Anterior cingulate cortex (tissue), 58 donors: ENCODE measurements around the gene NES.

ENCODE experiments used
- DNase-seq, 58 donors: peaks; one replicate each; lab custom pipeline; 2025; lab: John Stamatoyannopoulos, UW

NES gene, protein sequence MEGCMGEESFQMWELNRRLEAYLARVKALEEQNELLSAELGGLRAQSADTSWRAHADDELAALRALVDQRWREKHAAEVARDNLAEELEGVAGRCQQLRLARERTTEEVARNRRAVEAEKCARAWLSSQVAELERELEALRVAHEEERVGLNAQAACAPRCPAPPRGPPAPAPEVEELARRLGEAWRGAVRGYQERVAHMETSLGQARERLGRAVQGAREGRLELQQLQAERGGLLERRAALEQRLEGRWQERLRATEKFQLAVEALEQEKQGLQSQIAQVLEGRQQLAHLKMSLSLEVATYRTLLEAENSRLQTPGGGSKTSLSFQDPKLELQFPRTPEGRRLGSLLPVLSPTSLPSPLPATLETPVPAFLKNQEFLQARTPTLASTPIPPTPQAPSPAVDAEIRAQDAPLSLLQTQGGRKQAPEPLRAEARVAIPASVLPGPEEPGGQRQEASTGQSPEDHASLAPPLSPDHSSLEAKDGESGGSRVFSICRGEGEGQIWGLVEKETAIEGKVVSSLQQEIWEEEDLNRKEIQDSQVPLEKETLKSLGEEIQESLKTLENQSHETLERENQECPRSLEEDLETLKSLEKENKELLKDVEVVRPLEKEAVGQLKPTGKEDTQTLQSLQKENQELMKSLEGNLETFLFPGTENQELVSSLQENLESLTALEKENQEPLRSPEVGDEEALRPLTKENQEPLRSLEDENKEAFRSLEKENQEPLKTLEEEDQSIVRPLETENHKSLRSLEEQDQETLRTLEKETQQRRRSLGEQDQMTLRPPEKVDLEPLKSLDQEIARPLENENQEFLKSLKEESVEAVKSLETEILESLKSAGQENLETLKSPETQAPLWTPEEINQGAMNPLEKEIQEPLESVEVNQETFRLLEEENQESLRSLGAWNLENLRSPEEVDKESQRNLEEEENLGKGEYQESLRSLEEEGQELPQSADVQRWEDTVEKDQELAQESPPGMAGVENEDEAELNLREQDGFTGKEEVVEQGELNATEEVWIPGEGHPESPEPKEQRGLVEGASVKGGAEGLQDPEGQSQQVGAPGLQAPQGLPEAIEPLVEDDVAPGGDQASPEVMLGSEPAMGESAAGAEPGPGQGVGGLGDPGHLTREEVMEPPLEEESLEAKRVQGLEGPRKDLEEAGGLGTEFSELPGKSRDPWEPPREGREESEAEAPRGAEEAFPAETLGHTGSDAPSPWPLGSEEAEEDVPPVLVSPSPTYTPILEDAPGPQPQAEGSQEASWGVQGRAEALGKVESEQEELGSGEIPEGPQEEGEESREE (N-terminal part only)

DNA sequence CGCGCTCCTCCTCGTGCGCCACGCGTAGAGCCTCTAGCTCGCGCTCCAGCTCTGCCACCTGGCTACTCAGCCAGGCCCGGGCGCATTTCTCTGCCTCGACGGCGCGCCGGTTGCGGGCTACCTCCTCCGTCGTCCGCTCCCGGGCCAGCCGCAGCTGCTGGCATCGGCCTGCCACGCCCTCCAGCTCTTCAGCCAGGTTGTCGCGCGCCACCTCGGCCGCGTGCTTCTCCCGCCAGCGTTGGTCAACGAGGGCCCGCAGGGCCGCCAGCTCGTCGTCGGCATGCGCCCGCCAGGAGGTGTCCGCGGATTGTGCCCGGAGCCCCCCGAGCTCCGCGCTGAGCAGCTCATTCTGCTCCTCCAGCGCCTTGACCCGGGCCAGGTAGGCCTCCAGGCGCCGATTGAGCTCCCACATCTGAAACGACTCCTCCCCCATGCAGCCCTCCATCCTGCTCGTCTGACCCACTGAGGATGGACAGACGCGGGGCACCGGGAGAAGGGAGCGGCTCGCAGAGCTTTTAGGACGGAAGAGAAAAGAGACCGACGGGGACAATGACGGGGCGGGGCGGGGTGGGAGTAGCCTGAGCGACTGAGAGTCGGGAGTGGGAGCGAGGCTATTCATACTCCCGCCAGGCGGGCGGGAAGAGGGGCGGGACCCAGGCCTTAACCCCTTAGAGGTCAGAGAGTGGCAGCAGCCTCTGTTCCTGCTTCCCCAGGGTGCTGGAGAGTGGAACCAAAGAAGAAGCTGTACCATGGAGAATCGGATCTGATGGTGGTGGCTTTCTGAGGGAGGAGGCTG, at the start of gene NES:
Gene NES (minus strand): TSS at position 588 of the 796 bp plus-strand sequence. CDS start 143 bp downstream, at position 445.
- DNase-seq: peak in 36 of 58 donors; percentile 7 to 58 (median 35)

DNA sequence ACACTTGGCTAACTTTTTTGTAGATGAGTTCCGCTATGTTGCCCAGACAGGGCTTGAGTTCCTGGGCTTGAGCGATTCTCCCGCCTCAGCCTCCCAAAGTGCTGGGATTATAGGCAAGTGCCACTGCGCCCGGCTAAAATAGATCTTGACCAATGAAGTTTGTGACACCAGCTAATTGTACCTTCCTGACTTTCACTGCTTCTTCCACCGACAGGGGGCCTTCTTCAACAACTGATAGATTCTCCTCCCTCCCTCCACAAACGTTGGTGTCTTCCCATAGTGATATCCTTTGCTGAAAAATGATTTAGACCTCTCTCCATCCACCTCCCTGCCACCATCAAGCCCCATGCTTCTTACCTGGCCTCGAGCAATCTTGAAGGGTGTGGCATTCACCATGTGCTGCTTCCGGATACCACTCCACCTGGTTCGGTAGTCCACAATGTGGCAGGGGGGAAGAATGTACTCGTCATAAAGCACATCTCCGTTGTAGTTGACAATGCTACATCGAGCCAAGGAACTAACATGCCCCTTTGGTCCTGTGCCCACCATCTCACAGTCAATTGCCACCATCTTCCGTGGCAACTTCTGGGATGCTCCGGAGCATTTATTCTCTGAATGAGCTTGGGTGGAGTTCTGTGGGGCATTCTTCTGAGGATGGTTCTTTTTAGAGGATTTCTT, 49.5 kb upstream of the NES start:
- peak in 7 of 58 donors; percentile 8 to 26 (median 15) for DNase-seq

DNA sequence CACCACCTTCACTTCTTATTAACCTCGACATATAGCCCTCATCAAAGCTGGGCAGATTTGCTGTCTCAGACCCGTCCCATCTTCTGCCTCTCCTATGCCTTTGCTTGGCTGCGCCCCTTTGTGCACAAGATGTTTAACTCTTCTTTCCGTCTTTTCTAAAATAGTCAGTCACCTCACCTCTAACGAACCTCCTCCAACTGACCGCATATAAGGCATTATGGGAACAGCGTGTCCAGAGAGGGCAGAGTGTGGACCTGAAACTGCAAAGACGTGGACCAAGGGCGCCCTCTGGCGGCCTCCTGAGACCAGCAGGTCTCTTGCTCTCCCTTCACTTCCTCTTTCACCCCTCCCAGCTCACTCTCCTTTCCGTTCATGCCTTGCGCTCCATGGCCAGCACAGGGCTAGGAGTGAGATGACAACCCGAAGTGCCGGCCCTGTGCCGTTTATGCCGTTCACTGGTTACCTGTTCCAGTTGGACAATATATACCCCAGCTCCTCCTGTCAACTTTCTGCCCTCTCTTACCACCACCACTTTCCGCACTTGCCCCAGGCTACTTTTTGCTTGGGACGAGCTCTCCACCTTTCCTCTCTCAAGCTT, 48.6 kb upstream of the NES start:
- DNase-seq: peak in 55 of 58 donors; percentile 29 to 92 (median 70)

DNA sequence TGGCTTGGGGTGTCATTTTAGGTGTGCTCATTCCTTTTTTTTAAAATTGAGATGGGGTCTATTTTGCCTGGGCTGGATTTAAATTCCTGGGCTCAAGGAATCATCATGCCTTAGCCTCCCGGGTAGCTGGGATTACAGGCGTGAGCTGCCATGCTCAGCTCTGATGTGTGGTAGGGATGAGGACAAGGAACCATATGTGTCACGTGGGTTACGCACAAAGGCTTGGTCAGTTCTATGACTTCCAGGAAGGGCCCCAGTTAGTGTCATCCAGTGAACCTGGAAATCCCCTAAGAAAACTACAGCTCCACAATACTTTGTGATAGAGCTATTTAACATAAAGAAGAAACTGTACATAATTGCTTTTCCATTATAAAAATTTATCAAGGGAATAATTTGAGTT, 44.3 kb upstream of the NES start:
- no peak for DNase-seq

DNA sequence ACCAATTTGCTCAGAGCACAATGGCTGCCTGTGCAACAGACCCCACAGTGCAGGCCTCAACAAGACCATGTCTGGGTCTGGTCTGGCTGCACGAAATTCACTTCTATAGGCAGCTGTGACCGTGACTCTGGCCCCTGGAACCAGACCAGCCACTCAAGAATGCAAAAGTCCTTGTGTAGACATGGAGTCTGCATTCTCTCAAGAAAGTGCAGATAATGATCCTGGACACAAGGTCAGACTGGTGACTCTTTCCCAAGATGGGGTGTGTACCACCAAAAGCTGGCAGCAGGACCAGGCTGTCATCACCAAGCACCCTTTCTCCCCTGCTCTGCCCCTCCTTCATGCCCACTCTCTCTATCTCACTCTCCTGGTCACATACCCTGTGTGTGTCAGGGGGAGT, 43.9 kb upstream of the NES start:
- no peak for DNase-seq

DNA sequence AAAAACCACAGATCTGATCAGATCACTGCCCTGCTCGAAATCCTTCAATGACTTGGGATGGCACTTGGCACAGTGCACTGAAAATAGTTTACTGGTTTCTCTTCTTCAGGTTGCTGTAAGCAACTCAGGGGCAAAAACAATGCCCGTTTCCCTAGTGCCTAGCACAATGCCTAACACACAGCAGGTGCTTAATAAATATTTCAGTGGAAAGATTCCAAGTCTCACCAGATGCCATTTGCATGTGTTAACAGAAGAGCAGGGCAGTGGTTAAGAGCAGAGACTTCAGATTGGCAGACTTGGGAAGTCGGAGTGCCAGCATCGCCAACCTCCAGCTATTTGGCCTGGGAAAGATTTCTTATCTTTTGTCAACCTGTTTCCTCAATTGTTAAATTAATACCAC, 40.1 kb upstream of the NES start:
- DNase-seq: no peak

DNA sequence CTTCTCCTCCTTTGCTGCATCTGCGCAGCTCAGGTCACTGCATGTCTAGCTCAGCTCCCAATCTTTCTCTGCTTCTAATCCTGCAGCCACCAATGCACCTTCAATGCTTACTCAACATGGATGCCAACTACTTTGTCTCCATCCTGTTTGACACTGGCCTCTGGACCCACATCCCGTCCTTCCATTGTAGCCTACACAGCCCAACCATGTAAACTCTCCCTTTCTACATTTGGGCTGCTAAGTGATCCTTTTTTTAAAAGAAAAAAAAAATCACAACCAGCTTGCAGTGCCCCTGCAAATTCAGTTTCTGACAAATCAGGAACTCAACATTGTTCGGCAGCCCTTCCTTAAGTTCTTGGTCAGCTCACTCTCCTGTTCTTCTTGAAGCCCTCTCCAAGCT, 37.6 kb upstream of the NES start:
- no peak for DNase-seq

DNA sequence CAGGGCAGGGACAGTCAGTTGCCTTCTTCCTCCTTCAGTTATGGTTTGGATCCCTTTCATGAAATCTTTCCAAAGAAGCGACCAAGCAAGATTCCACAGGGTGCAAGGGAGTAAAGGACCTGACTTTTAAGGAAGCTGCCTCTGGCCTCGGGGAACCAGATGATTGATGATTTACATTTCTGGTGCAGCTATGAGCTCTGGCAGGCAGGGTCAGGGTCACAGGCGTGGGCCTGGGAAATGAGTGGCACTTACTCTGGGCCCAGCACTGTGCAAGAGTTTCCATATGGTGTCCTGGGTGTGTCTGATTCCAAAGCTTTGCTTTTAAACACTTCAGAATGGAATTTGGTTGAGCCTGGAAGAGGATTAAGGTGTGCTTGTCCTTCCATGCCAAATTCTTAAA, 35.4 kb upstream of the NES start:
- DNase-seq: no peak

DNA sequence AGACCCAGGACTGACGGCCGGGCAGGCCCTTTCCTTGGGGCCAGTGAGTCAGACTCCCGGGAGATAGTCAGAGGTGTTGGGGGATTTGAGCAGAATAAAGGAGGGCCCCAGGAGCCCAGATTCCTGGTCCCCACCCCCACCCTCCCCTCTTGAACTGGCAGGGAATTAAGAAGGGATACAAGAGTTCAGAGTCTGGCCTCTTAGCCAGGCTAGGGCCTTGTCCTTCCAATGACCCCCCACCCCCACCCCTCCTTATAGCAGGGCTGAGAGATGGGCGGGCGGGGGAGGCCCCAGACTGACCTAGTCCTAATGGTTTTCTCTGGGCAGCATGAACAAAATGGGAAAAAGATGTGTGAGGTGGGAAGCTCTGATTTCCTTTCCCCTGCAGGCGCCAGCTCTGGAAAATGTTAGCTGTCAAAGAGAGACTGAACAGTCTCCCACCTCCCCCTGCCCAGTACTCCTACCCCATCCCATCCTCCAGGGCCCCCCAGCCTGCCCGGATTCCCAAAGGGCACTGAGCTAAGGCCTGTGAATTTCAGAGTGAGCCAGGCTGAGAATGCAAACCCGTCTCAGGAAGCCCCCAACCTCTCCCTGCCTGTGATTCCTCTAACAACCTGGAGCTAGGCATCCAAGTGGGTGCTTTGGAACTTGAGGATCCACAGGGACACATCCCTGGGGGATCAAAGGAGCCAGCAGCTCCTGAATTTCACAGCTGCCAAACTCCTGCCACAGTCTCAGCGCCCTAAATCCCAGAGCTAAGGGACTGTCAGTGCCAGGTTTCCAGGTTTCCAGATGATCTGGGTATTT, 34.0 kb upstream of the NES start:
- no peak for DNase-seq

DNA sequence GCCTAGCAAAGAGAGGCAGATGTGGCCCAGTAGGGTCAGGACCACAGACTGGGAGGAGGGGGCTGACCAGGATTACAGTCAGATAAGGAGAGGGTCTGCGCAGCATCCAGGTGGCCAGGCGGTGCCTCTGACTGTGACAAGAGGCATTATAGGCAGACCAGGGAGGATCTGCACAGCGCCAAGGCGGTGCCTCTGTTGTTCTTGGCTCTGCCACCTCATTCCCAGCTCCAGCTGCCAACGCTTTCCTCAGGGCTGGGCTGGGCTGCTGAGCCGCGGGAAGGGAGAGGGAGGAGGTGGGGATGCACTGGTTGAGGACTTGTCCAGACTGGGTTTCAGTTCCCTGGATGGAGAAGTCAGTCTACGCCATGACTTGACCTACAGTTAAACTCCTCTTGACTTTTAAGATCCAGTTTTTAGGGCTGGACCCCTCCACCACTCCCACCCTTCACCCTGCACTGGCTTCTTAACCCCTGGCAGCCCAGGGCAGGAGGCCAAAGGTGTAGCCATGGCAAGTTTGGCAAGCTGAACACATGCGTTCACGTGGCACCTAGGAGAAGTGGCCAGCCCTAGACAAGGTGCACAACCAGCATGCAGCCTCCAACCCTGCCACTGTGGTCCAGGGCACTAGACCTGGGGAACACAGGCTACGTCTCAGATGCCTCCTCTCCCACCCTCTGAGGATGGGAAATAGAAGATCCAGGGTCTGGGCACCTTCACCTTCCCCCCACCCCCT, 32.7 kb upstream of the NES start:
- peak in 42 of 58 donors; percentile 11 to 76 (median 34) for DNase-seq

DNA sequence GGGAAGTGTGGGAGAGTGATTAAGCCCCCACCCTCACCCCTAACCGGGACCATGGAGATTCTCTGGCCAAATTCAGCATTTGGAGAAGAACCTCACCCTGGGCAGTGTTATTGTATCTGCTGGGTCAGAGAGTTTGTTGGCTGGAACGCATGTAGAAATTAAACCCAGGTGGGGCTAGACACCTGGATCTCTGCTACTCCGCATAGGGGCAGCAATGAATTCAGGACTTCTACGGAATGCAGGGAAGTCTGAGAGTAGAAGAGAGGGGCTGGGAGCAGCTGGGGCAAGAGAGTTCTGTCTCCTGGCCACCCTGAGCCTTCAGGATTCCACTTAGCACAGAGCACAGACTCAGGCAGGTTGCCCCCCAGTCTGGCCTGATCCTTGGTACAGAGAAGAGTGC, 31.8 kb upstream of the NES start:
- no peak for DNase-seq

DNA sequence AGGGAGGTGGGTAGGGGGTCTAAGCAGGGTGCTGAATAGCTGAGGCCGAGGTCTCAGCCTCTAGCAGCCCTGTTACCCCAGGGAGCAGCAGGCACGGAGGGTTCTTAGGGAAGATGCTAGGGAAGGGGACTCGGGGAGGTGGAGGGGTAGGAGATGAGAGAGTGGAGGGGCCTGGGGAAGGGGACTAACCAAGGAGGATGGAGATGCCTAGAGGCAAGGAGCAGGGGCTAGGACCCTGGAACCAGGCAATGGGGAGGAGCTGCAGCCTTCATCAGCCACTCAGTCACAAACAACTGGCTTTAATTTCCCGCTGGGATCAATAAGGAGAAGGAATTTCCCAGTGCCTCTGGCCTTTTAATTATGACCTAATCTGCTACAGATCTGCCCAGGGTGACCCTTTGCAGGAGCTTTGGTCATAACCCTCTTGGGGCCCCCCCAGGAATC, 31.0 kb upstream of the NES start:
- no peak for DNase-seq

DNA sequence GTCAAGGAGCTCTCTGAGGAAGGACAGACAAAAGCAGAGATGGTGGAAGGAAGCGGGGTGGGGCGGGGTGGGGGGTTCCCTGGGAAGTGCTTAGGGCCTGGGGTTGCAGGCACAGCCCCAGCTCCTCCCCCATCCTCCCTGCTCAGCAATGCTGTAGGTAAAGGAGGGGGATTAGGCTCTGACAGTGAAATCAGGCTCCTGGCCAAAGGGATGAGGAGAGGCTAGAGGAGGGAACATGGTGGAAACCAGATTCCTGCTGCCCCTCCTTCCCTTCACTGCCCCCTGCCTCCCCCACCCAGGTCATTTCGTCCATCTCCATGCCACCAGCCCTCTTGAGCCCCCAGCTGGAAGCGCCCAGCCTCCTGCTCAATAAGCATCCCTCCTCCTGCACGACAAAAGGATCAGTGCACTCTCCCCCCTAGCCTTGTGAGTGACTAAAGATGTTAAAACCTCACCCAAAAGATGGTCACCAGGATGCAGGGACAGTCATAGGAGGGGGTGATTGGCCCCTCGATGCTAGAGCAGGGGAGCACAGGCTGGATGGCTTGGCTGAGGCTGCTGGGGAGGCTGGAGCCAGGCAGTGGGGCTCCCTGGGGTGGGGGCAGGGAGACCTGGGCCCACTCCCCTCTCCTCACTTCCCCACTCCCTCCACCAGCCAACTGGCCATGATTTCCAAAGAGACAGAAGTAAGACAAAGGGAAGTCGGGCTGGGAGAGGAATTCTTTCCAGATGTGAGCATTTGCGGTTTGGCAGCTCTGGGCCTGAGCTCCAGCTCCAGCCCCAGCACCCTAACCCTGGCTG, 30.4 kb upstream of the NES start:
- no peak for DNase-seq

DNA sequence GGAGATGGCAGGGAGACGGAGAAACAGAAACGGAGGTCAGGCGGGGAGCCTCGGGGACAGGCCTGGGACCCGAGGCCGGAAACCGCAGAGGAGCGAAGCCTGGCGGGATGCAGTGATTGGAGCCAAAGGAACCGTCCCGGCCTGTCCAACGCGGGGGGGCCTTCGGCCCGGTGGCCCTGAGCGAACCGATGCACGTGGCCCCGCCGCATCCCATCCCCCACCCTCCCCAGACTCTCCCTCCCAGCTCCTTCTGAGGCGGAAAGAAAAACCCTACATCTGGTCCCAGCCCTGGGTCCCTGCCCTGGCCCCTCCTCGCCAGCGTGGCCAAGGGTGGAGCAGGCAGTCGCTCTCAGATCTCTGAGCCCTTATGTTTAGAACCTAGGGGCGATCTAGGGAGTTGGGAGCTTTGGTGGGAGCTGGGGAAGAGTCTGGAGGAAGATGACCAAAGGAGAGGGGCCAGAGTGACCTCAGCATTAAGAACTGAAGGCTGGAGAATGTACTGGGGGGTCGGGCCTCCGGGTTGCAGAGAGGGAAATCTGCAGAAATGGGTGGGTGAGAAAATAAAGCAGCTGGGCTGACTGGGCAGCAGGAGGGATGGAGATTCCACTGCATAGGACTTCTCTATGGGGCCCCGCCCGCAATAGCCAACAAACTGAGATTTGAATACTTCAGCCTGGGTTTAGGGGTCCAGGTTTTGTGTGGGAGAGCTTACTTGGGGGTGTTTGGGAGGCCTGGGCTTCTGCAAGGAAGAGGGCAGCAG, 29.6 kb upstream of the NES start:
- peak in 24 of 58 donors; percentile 7 to 62 (median 24) for DNase-seq

DNA sequence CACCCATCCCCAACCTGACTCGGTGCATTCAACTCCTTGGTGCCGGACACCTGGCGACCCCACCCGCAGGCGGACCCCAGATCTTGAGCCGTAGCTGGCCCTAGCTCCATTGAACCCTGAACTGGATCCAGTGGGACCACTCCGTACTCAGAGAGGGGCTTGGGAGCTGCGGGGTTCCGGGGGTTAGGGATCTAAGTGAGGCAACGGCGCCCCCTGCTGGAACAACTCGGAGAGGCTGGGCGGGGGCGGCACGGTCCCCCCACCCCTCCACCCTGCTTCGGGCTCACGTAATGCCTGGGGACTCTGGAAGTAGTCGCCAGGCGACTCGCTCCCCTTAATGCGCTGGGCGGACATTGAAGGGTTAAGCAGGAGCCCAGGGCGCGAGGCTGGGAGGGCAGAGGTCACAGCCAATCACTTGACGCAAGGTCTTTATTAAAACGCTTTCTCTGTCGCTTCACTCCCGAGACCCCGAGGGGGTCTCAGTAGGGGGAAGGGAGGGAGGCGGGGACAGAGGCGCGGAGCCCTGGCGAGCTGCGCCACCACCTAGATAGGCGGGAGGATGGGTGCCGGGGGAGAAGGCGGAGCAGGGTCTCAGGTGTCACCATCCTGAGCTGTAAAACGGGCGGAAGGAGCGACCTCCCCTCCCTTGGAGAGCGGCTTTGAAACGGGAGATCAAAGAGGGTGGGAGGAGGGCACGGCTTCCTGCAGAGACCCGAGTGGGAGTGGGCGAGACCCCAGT, 28.9 kb upstream of the NES start:
- DNase-seq: peak in 42 of 58 donors; percentile 5 to 74 (median 32)
